KBM-7 (cell line): ENCODE measurements around the gene ACADSB.
A peak's percentile ranks its signal among the peaks of the same experiment; 100 is the strongest.

Experiments
- DNase-seq: peaks from one replicate; pipeline ENCODE4 v3.0.0-alpha.2; 2015
- in situ Hi-C: fragments of 300-500 bp; cut with MboI; formaldehyde crosslinking; loops from 2 replicates; pipeline ENCODE4 v1.14.3; 2020; ENCODE audit warnings: low sequenced_read_pairs, low pct_unique_long_range_greater_than_20kb, mixed read lengths

ACADSB gene

DNA sequence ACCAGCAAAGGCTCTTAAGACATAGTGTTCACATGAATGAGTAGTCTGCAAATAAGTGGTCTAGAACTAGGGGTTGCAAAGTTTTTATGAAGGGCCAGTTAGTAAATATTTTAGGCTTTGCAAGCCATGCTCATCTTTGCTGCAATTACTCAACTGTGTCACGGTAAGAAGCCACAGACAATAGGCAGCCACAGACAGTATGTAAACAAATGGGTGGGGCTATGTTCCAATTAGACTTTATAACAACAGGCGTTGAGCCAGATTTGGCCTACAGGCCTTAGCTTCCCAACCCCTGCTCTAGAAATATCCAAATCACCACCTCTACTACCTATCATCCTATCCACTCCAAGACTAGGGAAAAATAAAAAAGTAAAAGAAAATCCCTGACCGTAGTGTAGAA is 9.5 kb upstream of the ACADSB start:
- DNase-seq: no peak
- in situ Hi-C loops: no loop called here

DNA sequence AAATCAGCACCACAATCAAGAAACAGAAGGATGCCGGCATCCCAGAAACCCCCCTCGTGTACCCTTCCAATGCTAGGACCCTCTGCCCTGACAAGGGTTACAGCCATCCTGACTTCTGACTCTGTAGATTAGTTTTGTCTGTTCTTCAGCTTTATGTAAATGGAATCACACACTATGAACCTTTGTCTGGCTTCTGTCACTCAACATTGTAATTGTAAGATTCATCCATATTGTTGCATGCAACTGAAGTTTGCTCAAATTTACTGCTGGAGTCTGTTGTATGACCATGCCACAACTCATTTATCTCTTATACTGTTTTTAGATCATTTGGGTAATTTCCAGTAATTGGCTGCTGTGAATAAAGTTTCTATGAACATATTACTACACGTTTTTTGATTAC is 8.7 kb upstream of the ACADSB start:
- in situ Hi-C loops: no loop called here
- DNase-seq: no peak

DNA sequence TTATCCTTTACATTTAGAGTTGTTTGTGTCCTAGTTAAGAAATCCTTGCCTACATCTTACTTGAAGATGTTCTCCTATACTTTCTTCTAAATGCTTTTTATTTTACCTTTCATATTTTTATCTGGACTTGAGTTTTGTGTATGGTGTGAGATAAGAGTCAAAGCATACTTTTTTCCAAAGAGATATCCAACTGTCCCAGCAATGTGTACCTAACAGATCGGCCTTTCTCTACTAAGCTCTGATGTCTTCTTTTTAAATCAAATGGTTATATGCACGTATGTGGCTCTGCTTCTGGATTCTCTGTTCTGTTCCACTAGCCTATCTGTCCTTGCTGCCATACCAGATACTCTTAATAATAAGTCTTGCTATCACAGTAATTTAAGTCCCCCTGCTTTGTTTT is 7.4 kb upstream of the ACADSB start:
- in situ Hi-C loops: no loop called here
- DNase-seq: no peak

DNA sequence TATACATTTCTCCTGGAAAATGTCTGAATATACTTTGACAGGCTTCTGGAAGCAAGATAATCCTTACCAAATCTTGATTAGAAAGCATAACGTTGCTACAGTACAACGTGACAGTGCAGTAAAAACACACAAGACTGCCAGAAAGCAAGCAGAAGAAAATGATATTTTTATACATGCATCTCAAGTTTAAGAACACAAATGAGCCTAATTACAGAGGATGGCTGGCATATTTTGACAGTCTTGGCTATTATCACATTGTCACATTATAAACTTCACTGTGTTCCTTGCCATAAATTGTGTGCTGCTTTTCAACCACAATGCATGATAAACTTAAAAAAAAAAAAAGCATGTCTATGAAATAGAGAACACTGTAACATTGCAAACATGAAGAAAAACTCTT is 4.5 kb upstream of the ACADSB start:
- in situ Hi-C loops: no loop called here
- DNase-seq: no peak

DNA sequence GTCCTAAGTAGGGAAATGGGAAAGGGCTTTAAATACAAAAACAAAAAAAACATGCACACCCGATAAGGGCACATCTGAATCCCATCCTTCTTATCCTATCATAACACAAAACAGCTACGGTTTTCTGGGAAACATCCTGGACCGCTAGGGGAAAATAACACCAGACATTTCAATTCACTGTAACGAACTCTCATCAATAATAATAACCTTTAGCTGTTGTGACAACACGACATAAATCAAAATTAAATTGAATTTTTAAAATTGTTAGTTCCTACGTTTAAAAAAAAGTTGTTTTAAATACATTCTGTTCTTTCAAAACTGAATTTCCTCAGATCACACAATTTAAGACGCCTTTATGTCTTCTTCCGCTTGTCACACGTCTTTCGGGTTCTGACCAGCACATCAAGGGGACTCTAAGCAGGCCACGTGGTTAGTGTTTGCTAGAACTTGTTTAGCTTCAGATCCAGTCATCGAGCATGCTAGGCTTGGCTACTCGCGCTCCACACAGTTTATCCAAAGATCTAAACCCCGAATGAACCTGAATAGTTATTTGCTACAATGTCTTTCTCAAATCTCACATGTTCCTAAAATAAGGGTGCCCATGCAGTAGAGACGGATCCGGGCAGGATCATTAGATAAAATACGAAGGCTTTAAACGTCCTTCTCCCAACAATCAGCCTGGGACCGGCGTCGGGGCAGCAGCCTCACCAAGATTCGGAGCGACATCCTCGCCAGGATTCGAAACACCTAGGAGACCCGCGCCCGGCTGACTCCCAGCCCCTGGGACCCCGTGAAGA is 1.1 kb upstream of the ACADSB start:
- in situ Hi-C loops: no loop called here
- DNase-seq: peak; percentile 65

DNA sequence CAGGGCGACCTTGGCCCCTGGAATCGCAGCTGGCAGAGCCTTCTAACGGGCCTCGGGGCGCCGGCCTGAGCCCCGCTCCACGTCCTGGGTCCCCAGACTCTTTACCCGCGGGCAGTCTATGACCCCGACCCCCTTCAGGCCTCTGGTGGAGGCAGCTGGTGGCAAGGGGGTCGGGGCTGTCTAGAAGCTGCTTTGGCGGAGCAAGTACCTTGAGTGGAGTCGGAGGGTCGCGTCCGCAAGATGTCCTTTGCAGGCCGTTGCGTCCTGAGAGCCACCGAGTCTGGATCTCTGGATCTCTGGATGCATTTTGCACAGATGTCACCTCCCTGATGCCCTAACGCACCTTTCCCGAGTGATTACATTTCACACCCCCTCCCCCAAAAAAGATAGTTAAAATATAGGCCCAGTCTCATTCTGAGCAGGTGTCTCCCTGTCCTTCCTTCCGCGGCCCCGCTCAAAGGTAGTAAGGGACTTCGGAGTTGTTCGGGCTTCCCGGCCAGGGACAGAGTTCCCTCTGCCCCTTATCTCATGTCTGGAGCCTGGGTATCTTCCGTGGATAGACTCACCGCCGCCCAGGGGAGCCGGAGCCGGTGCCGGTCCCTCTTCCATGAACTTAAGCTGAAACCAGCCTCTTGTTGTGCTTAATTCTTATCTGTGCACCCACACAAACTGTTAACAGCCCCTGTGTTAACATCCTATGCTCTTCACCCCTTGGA is 457 bp downstream of the ACADSB start:
- in situ Hi-C loops: no loop called here
- DNase-seq: peak; percentile 33

DNA sequence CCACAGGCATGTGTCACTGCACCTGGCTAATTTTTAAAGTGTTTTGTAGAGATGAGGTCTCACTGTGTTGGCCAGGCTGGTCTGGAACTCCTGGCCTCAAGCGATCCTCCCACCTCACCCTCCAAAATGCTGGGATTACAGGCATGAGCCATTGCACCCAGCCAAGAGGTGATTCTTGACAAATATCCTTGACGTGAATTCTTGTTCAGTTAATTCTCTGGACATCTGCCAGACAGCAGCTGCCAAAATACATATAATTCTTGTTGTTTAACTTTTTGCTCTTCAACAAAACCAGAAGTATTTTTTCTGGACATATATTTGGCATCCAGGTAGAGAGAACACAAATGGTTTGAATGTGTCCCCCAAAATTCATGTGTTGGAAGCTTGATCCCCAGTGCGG is 3.2 kb downstream of the ACADSB start:
- in situ Hi-C loops: no loop called here
- no peak for DNase-seq

DNA sequence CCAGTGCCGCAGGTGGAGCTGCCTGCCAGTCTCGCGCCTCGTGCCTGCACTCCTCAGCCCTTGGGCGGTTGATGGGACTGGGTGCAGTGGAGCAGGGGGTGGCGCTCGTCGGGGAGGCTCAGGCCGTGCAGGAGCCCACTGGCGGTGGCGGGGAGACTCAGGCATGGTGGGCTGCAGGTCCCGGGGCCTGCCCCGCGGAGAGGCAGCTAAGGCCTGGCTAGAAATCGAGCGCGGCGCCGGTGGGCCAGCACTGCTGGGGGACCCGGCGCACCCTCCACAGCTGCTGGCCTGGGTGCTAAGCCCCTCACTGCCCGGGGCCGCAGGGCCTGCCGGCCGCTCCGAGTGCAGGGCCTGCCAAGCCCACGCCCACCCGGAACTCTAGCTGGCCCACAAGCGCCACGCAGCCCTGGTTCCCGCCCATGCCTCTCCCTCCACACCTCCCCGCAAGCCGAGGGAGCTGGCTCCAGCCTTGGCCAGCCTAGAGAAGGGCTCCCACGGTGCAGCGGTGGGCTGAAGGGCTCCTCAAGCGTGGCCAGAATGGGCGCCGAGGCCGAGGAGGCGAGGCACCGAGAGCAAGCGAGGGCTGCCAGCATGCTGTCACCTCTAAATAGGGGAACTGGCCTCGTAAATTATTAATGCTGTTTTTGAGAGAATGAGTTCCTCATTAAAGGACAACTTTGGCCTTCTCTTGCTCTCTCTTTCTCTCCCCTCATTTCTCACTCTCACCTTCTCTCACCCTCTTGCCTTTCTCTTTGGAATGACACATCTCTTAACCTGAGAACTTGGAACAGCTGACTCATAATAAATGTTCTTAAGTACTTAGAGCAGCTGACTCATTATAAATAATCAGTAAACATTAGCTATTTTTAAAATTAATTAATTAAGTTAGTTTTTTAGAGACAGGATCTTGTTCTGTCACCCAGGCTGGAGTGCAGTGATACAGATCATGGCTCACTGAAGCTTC is 4.9 kb downstream of the ACADSB start:
- in situ Hi-C loops: no loop called here
- no peak for DNase-seq

DNA sequence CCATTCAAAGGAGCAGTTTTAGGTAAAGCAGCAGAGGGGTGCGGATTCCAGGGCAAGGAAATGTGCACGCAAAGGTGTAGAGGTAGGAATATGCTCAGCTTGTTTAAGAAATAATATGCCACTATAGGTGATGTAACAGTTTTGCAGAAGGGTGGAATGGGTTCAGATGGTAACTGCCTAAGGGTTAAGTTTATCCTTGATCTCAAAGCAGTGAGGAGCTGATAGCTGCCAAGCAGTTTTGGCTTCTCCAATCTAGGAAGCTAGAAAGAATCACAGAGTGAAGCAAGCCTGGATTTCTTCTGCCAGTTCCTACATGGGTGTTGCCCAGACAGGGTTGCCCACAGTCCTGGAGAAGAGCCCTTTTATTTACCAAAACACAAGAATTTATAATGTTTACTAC is 6.0 kb downstream of the ACADSB start:
- in situ Hi-C loops: no loop called here
- DNase-seq: no peak

DNA sequence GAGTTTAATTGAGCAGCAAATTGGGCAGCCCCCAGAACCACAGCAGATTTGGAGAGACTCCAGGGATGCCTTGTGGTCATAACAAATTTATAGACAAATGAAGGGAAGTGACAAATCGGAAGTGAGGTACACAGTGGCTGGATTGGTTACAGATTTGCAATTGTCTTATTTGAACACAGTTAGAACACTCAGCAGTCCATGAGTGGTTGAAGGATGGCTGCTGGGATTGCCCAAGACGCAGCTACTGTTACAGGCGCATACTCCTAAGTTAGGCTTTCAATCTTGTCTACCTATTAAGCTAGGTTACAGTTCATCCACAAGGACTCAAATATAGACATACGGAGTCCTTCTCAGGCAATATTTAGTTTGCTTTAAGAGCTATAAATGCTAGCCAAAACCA is 7.4 kb downstream of the ACADSB start:
- peak; percentile 35 for DNase-seq
- in situ Hi-C loops: no loop called here

DNA sequence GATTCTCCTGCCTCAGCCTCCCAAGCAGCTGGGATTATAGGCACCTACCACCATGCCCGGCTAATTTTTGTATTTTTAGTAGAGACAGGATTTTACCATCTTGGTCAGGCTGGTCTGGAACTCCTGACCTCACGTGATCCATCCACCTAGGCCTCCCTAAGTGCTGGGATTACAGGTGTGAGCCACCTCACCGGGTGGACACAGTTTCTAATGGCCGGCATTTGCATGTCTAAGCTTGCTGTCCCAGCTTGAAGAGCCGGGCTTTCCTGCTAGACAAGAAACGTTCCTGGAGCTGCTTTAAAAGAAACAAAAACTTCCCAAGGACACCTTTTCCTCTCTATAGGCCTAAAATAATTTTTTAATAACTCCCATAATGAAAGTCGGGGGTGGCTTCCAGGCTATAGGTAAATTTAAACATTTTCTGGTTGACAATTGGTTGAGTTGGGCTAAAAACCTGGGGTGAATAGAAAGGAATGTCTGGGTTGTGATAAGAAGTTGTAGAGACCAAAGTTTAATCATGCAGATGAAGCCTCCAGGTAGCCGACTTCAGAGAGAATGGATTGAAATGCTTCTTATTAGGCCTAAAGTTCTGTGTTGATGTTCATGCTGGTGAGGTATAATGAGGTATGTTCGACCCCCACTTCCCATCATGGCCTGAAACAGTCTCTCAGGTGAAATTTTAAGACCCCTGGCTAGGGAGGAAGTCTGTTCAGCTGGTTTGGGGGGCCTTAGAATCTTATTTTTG is 8.8 kb downstream of the ACADSB start:
- DNase-seq: no peak
- in situ Hi-C loops: no loop called here

DNA sequence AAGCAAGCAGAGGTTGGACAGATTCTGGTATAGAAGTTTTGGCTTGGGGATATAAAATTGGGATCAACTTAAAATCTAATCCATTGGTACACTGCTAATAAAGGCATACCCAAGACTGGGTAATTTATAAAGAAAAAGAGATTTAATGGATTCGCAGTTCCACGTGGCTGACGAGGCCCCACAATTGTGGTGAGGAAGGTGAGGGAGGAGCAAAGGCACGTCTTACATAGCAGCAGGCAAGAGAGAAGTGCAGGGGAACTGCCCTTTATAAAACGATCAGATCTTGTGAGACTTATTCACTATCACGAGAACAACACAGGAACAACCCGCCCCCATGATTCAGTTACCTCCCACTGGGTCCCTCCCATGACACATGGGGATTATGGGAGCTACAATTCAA is 9.7 kb downstream of the ACADSB start:
- in situ Hi-C loops: no loop called here
- no peak for DNase-seq

DNA sequence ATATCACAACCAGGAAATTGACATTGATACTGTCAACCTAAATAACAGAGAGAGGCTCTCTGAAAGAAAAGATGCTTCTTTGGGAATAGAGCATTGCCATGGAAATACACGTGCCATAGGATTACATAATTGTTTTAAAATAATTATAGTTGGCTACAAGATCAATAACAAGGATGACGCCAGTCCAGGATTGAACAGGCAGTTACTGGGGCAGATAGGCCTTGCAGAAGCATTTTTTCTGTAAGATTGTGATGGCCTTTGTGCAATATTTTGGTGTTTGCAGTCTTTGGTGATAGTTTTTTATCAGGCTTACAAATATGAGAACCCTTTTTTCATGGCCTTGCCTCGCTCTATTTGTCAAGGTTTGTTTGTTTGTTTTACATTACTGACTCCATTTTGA is 10.5 kb downstream of the ACADSB start:
- in situ Hi-C loops: no loop called here
- no peak for DNase-seq

DNA sequence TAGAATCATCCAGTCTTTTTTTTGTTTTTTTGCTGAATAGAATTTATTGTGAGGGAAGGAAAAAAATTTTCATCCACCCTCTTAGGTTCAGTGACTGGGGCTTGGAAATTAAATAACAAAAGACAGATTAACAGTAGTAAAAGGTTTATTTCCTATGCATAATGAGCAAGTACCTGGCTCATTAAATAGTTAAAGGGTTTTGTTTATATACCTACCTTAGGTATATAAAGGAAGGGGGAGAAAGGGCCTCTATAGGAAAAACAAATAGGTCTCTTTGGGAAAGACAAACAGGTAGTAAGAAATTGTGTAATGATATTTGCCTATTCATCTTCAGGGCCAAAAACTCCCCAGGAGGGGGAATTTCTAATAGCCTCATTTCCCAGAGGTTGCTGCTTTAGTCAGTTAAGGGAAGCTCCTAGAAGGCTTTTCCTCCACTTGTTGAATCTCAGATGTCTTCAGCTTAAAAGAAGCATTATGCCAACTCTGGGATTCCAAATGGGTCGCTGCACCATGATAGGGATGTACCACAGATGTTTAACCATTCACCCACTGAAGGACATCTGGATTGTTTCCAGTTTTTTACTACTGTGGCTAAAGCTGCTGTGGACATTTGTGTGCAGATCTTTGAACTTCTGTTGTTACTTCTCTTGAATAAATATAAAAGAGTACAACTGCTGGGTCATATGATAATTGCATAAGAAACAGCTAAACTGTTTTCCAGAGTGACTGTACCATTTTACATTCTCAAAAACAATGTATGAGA is 11.3 kb downstream of the ACADSB start:
- in situ Hi-C loops: no loop called here
- DNase-seq: no peak

DNA sequence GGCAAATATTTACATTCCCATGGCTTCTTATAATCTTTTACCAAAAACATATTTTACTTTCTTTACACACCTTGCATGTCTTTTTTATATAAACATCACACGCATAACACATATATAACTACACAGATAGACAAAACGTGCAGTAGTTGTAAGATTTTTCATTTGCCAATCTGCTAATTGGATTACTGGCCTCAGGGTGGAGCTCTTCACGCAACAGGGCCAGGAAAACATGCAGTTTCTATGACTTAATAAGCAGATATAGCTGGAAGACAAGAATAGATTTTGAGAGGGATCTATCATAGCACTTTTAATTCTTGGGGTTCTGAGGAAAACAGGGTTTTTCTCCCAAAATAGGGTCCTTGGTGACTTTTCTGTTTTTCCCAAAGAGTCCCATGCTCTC is 12.7 kb downstream of the ACADSB start:
- in situ Hi-C loops: no loop called here
- DNase-seq: peak; percentile 32

DNA sequence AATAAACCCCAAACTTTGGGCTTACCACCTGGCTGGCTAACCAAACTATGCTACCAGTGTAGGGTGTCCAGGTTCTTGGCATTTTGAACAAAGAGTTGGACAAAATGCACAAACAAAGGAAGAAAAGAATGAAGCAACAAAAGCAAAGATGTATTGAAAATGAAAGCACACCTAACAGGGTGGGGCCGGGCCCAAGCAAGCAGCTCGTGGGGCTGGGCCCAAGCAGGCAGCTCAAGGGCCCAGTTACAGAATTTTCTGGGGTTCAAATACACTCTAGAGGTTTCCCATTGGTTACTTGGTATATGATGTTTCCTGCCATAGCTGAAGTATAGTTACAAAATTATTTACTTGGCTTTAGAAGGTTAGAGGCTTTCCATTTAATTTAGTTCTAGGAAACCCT is 15.7 kb downstream of the ACADSB start:
- no peak for DNase-seq
- in situ Hi-C loops: no loop called here

DNA sequence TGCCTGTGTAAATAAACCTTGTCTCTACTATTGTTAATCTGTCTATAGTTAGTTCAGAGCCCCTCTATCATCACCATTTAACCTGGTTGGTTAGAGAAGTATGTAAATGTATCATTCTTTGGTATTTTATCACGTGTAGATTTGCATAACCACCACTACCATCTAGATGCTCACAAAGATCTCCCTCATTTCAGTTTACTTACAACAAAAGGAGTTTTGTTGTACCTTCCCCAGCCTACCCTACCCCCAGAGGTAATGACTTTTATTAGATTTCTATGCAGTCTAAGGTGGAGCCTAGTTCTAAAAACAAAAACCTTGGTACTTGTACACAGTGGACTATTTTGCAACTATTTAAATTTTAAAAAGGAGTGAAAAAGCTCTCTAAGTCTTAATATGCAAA is 17.5 kb downstream of the ACADSB start:
- in situ Hi-C loops: loop anchor here (25.0 kb wide), 1 partner anchor 536 kb away; no protein-coding TSS in a partner anchor
- DNase-seq: no peak

DNA sequence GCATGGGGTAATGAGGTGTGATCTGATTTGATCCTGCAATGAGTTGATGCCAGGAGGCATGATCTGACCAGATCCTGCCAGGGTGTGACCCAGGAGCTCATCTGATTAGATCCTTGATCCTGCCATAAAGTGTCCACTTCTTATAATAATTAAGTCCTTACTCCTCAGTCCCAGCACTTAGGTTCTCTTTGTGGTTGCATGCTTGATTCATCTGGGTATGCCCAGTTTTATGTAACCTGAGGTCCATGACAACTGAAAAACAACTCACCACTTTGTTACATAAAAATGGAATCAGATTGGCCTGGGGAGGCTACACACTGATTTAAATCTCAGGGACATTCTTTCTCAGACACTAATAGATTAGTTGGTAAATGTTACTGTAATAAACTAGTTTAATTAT is 19.1 kb downstream of the ACADSB start:
- no peak for DNase-seq
- in situ Hi-C loops: loop anchor here (25.0 kb wide), 1 partner anchor 534 kb away; no protein-coding TSS in a partner anchor
